VCaP (cell line): Measurements from ENCODE around the gene KCTD16.

Experiments
- H3K27ac ChIP-seq: fragments of 450-650 bp; 2 replicates; pipeline ENCODE4 v1.5.1; 2017
- TF ChIP-seq, protein P1 (sequence below): fragments of 450-650 bp; conservative IDR thresholded peaks from 2 replicates; pipeline ENCODE4 v1.5.1; 2017; ENCODE audit warnings: mild to moderate bottlenecking, moderate library complexity

KCTD16 gene

DNA sequence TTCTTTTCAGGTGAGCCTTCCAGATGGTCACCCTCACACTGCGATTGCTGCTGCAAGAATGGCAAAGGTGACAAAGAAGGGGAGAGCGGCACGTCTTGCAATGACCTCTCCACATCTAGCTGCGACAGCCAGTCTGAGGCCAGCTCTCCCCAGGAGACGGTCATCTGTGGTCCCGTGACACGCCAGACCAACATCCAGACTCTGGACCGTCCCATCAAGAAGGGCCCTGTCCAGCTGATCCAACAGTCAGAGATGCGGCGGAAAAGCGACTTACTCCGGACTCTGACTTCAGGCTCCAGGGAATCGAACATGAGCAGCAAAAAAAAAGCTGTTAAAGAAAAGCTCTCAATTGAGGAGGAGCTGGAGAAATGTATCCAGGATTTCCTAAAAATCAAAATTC lies 303.0 kb downstream of the KCTD16 start:
- no peak overlapping the region for H3K27ac ChIP-seq
- TF ChIP-seq, protein P1, sequence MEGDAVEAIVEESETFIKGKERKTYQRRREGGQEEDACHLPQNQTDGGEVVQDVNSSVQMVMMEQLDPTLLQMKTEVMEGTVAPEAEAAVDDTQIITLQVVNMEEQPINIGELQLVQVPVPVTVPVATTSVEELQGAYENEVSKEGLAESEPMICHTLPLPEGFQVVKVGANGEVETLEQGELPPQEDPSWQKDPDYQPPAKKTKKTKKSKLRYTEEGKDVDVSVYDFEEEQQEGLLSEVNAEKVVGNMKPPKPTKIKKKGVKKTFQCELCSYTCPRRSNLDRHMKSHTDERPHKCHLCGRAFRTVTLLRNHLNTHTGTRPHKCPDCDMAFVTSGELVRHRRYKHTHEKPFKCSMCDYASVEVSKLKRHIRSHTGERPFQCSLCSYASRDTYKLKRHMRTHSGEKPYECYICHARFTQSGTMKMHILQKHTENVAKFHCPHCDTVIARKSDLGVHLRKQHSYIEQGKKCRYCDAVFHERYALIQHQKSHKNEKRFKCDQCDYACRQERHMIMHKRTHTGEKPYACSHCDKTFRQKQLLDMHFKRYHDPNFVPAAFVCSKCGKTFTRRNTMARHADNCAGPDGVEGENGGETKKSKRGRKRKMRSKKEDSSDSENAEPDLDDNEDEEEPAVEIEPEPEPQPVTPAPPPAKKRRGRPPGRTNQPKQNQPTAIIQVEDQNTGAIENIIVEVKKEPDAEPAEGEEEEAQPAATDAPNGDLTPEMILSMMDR, result no peak

DNA sequence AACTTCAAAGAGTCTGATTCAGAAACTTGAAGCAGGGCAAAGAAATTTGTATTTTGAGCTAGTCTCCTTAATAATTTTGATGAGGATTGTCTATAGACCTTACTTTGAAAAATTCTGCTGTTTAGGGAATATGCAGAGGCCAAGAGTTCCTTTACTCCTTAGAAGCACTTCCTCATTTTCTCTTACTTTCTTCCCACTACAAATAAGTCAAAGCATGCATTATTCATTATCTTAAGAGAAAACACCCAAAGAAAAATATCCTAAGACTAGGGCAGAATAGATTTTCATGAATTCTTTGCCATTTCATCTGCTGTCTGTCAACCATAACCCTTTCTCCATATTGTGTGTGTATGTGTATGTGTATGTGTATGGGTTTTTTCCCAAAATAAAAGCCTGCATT lies 307.9 kb downstream of the KCTD16 start:
- TF ChIP-seq, protein P1, result no peak
- H3K27ac ChIP-seq, result no peak overlapping the region; the same call in 1 of the 2 replicates

DNA sequence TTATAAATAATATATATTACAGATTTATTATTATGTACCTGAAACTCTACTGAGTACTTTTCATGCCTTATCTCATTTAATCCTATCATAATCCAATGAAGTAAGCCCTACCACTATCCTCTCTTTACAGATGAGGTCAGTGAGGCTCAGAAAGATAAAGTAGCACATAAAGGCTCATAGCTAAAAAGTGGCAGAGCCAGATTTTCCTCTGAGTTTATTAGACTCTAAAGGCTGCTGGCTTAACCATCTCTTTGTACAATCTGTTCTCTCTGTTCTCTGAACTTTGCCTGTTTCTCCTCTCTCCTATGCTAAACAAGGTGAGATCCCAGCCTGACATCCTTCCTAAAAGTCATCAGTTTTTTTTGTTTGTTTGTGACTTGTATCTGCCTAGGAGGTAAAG lies 311.2 kb downstream of the KCTD16 start:
- peak overlapping the region; percentile 85 for H3K27ac ChIP-seq
- TF ChIP-seq, protein P1, result no peak

DNA sequence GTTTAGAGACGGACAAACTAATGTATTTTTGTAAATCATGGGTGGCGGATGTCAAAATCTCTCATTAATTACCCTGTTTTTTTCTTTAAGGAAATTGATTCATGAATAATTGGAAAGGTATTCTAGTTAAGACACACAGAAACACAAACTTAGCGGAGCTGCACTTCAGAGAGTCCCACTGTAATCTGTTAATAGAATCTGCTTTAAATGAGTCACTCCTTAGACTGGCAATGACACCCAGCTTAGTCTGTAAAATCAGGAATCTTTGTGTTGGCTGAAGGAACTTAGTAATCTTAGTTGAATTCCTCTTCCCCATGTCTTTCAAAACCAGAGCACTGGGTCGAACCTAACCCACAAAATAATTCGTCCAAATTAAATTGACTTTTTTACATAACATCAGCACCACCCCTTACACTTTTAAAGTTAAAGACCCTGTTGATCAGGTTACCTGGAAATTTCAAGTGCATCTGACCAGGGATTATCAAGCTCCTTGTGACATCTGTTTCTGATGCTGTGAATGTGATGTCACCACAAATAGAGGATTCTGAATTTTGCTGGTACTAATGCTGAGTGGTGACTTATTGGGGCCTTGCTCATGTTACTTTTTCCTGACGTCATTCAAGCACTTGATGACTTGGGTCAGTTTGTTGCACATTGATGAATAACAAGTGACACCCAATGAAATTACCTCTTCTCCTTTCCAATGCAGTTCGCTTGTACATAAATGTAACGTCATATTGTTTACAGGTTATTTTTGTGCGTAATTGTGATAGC lies 313.6 kb downstream of the KCTD16 start:
- TF ChIP-seq, protein P1, result no peak
- H3K27ac ChIP-seq, result peak overlapping the region; percentile 85

DNA sequence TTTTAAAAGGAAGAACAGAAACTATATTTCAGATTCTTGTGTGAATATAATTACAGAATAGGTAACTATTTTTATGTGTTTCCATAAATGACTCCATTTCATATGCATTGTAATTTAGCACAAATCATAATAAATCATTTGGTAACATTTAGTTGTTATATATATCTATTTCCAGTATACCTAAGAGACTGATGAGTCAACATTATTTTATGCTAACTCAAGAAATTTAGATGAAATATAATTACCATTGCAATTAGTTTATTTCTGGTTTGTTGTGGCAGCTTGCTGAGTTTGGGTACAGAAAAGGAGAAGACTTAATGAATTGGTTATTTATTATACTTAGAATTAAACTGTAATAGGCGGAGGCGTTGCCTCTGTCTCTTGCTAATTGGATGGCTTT lies 314.9 kb downstream of the KCTD16 start:
- H3K27ac ChIP-seq, result no peak overlapping the region
- TF ChIP-seq, protein P1, result no peak

DNA sequence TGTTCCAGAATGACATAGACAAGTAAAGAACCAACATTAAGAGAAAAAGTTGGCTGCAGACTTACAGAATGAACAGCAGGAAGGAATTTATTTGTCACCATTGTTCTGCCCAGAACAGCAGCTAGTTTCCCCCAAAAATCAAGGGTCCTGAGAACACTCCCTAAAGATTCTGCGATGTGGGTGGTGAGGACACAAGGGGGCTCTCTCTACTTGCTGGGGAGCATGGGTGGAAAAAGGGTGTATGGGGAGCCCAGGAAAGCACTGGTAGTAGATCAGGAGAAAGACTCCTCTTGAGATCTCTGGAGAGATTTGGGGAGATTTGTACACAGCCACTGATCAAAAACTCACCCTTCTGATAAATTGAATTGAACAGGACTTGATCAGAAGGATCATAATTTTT lies 316.5 kb downstream of the KCTD16 start:
- no peak overlapping the region for H3K27ac ChIP-seq
- TF ChIP-seq, protein P1, result no peak

DNA sequence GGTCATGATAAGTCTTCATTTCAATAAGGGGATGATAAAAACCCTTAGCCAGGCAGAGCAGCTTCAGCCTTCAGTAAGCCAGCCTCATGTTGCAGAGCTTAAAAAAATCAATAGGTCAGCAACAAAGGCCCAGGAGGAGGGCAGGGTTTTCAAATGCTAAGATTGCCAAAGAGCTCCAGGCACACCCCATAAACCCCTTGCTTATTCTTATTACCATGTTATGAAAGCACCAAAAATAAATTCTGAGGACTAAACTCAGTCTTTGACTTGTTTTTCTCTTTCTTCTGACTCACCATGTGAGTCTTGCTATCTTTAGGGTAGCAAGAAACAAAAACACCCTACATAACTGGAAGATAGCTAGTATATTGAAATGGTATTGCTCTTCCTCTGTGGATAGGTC lies 317.1 kb downstream of the KCTD16 start:
- TF ChIP-seq, protein P1, result no peak
- H3K27ac ChIP-seq, result no peak overlapping the region
